WTC11 (cell line): ENCODE measurements around the gene ST6GALNAC1. TPM values are rescaled to one million over a fixed set of nuclear protein-coding genes. Genes with fewer than 3 reads are reported as not detected.
A peak's percentile ranks its signal among the peaks of the same experiment; 100 is the strongest.

ENCODE experiments used
- ATAC-seq: fragments of 200-7000 bp; cut with Tn5 transposase; 2 replicates; pipeline ENCODE4 v1.10.0; 2021; ENCODE audit warnings: mild to moderate bottlenecking, moderate library complexity
- Bru-seq: library from RNA; stranded (reverse); fragments of 400-500 nt; gene quantifications from one replicate; lab custom pipeline; 2021; lab: Mats Ljungman, UMichigan
- CTCF ChIA-PET: fragments of 300-600 bp; sonication (Branson Sonifier 250); formaldehyde crosslinking; loops from one replicate; lab custom pipeline; 2021; ENCODE audit warnings: antibody characterized with exemption; lab: Charles Lee
- POLR2A ChIA-PET: fragments of 350-600 bp; sonication (Branson Sonifier 250); formaldehyde crosslinking; loops from one replicate; lab custom pipeline; 2021; ENCODE audit warnings: antibody characterized with exemption; lab: Charles Lee
- DNase-seq: peaks from one replicate; pipeline ENCODE4 v3.0.0; 2021; ENCODE audit warnings: low spot score
- H3K27ac Mint-ChIP-seq: 2 replicates; pipeline ENCODE4 v1.8.0; 2021; ENCODE audit warnings: mixed read lengths
- H3K27me3 Mint-ChIP-seq: 2 replicates; pipeline ENCODE4 v1.8.0; 2021; ENCODE audit warnings: low read depth, mild to moderate bottlenecking, moderate library complexity, mixed read lengths
- H3K36me3 Mint-ChIP-seq: 2 replicates; pipeline ENCODE4 v1.8.0; 2021; ENCODE audit warnings: mixed read lengths
- H3K4me1 Mint-ChIP-seq: 2 replicates; pipeline ENCODE4 v1.8.0; 2022; ENCODE audit warnings: mixed read lengths
- H3K4me3 Mint-ChIP-seq: 2 replicates; pipeline ENCODE4 v1.8.0; 2021; ENCODE audit warnings: mild to moderate bottlenecking, moderate library complexity, mixed read lengths
- H3K9me3 Mint-ChIP-seq: 2 replicates; pipeline ENCODE4 v1.8.0; 2021; ENCODE audit warnings: mixed read lengths
- ESRRA ChIP-seq: sonication (generic); formaldehyde crosslinking; IDR thresholded peaks from 2 replicates; pipeline ENCODE4 v1.8.1; 2022; ENCODE audit warnings: mild to moderate bottlenecking, missing genetic modification reagents, borderline replicate concordance
- ETV6 ChIP-seq: sonication (generic); formaldehyde crosslinking; IDR thresholded peaks from 2 replicates; pipeline ENCODE4 v1.8.1; 2022; ENCODE audit warnings: mild to moderate bottlenecking, missing genetic modification reagents
- GABPB1 ChIP-seq: sonication (generic); formaldehyde crosslinking; IDR thresholded peaks from 2 replicates; pipeline ENCODE4 v1.8.1; 2023; ENCODE audit warnings: mild to moderate bottlenecking, missing genetic modification reagents
- MYBL2 ChIP-seq: sonication (generic); formaldehyde crosslinking; IDR thresholded peaks from 2 replicates; pipeline ENCODE4 v1.8.1; 2023; ENCODE audit warnings: mild to moderate bottlenecking, moderate library complexity, missing genetic modification reagents
- SMAD3 ChIP-seq: sonication (generic); formaldehyde crosslinking; IDR thresholded peaks from 2 replicates; pipeline ENCODE4 v1.8.0; 2022; ENCODE audit warnings: missing genetic modification reagents, mild to moderate bottlenecking, borderline replicate concordance
- TEAD1 ChIP-seq: sonication (generic); formaldehyde crosslinking; IDR thresholded peaks from 2 replicates; pipeline ENCODE4 v1.8.0; 2022; ENCODE audit warnings: mild to moderate bottlenecking, missing genetic modification reagents
- TEAD4 ChIP-seq: sonication (generic); formaldehyde crosslinking; IDR thresholded peaks from 2 replicates; pipeline ENCODE4 v1.8.0; 2022; ENCODE audit warnings: mild to moderate bottlenecking, missing genetic modification reagents
- ZNF121 ChIP-seq: sonication (generic); formaldehyde crosslinking; IDR thresholded peaks from 2 replicates; pipeline ENCODE4 v1.8.0; 2023; ENCODE audit warnings: missing genetic modification reagents
- ZNF219 ChIP-seq: sonication (generic); formaldehyde crosslinking; IDR thresholded peaks from 2 replicates; pipeline ENCODE4 v1.8.0; 2023; ENCODE audit warnings: missing genetic modification reagents, mild to moderate bottlenecking, borderline replicate concordance
- long read RNA-seq, 3 experiments: library from RNA in 1 of 3; library from capped mRNA in 1 of 3; library from polyadenylated mRNA in 1 of 3; unstranded in 2 of 3; stranded (forward) in 1 of 3; transcript quantifications; one replicate each; pipeline ENCODE4 v2.0.0, GENCODE V29; 2021
- total RNA-seq: library from RNA; stranded (reverse); gene quantifications from 3 replicates; pipeline ENCODE4 v1.2.3, GENCODE V29; 2021
- TF ChIP-seq, protein P1 (sequence below): sonication (generic); formaldehyde crosslinking; IDR thresholded peaks from 2 replicates; pipeline ENCODE4 v1.8.0; 2022; ENCODE audit warnings: mild to moderate bottlenecking, missing genetic modification reagents
- TF ChIP-seq, protein P2 (sequence below): fragments of 250-450 bp; sonication (Bioruptor Pico); IDR thresholded peaks from 2 replicates; pipeline ENCODE4 v1.9.0; 2021; ENCODE audit warnings: moderate library complexity, mild to moderate bottlenecking, inconsistent platforms, borderline replicate concordance
- TF ChIP-seq, protein P3 (sequence below): sonication (generic); formaldehyde crosslinking; IDR thresholded peaks from 2 replicates; pipeline ENCODE4 v1.8.0; 2022; ENCODE audit warnings: mild to moderate bottlenecking, missing genetic modification reagents
- TF ChIP-seq, protein P4 (sequence below): sonication (generic); formaldehyde crosslinking; IDR thresholded peaks from 2 replicates; pipeline ENCODE4 v1.8.0; 2022; ENCODE audit warnings: mild to moderate bottlenecking, missing genetic modification reagents
- TF ChIP-seq, protein P5 (sequence below): sonication (generic); formaldehyde crosslinking; IDR thresholded peaks from 2 replicates; pipeline ENCODE4 v1.8.1; 2022; ENCODE audit warnings: low read depth, missing genetic modification reagents, borderline replicate concordance
- TF ChIP-seq, protein P6 (sequence below): fragments of 250-450 bp; sonication (Bioruptor Pico); IDR thresholded peaks from 2 replicates; pipeline ENCODE4 v1.9.0; 2021; ENCODE audit warnings: mild to moderate bottlenecking
- TF ChIP-seq, protein P7 (sequence below): sonication (generic); formaldehyde crosslinking; IDR thresholded peaks from 2 replicates; pipeline ENCODE4 v1.8.0; 2023; ENCODE audit warnings: missing genetic modification reagents

ST6GALNAC1 gene, protein sequence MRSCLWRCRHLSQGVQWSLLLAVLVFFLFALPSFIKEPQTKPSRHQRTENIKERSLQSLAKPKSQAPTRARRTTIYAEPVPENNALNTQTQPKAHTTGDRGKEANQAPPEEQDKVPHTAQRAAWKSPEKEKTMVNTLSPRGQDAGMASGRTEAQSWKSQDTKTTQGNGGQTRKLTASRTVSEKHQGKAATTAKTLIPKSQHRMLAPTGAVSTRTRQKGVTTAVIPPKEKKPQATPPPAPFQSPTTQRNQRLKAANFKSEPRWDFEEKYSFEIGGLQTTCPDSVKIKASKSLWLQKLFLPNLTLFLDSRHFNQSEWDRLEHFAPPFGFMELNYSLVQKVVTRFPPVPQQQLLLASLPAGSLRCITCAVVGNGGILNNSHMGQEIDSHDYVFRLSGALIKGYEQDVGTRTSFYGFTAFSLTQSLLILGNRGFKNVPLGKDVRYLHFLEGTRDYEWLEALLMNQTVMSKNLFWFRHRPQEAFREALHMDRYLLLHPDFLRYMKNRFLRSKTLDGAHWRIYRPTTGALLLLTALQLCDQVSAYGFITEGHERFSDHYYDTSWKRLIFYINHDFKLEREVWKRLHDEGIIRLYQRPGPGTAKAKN
- 0.13 to 0.37 TPM (median 0.16 TPM) in 3 replicates for total RNA-seq
- Bru-seq, nascent RNA: percentile 5 among the genes with signal in this experiment
- long read RNA-seq, experiment 1: 0 reads
- long read RNA-seq, experiment 2: 0 reads
- long read RNA-seq, experiment 3: 0 reads

DNA sequence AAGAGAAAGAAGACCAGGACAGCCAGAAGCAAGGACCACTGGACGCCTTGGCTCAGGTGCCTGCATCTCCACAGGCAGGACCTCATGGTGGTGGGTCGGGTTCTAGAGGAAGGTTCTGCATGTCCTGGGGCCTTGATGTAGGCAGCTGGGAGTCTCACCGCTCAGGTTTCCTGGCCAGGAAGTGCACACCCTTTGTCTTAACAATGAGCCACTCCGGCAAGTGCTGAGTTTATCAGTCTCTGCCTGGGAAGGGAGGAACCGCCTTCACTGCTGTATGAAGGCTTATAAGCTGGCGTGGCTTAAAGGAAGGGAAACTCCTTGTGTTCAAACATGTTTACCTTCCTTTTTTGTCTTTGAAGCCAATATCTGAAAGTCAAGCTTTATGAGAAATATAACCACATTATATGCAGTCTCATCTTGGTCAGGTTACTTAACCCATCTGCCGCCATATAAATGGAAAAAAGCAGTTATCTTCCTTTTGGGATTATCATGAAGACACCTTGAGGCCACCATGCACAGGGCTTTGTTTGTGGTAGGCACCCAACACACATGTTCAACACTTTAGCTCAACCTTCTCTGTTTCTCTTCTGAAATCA is at the start of gene ST6GALNAC1:
Gene ST6GALNAC1 (minus strand): TSS at position 205 of the 596 bp plus-strand sequence. CDS start 119 bp downstream, at position 86.
- no peaks in the 10 kb centered on the region; the same call in 1 of the 2 replicates for H3K27me3 Mint-ChIP-seq
- ChIA-PET CTCF (interaction anchor here (1.0 to 1.3 kb wide), 2 partner anchors 20 to 185 kb away, joined by 3 to 4 read pairs; no protein-coding TSS in a partner anchor), POLR2A (no interaction called here)
- H3K9me3 Mint-ChIP-seq: no peaks in the 10 kb centered on the region
- no peak for ATAC-seq
- no peak within 1 kb of the TSS for H3K27ac Mint-ChIP-seq
- H3K4me1 Mint-ChIP-seq: peaks cover 14% of the 10 kb centered on the region
- TF ChIP-seq, protein P1, sequence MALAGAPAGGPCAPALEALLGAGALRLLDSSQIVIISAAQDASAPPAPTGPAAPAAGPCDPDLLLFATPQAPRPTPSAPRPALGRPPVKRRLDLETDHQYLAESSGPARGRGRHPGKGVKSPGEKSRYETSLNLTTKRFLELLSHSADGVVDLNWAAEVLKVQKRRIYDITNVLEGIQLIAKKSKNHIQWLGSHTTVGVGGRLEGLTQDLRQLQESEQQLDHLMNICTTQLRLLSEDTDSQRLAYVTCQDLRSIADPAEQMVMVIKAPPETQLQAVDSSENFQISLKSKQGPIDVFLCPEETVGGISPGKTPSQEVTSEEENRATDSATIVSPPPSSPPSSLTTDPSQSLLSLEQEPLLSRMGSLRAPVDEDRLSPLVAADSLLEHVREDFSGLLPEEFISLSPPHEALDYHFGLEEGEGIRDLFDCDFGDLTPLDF (CRISPR knock-in tag): no peak
- TF ChIP-seq ESRRA (CRISPR knock-in tag) (no peak), SMAD3 (no peak)
- H3K4me3 Mint-ChIP-seq: no peak within 1 kb of the TSS
- H3K36me3 Mint-ChIP-seq: no peaks in the 10 kb centered on the region
- DNase-seq: no peak

DNA sequence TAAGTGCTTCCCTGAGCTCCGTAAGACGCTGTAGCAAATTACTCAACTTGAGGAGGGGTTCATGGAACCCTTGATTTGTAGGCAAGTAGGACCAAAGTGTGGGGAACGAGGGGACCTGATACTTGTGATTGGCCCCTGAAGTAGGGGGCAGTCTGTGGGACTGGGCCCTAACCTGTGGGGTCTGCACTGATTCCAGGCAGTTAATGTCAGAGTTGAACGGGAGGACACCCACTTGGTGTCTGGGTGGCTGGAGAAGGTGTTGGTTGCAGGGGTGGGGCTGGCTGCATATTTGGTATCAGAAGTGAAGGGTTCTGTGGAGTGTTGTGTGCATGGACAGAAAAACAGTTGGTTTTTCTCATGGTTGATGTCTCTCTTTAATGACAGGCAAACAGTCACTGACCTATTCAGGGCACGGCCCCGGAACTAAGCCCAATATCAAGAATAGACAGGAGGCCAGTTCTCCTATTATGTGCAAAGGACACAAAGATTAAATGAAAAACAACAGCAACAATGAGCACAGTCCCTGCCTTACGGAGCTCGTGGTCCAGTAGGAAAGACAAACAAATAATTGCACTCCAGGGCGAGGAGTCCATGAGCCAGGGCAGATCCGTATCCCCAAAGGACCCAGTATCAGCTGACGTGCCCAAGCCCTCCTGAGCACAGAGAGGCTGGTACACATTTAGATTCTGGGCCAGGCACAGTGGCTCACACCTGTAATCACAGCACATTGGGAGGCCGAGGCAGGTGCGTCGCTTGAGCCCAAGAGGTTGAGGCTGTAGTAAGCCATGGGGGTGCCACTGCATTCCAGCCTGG is 48.0 kb upstream of the ST6GALNAC1 start:
- Mint-ChIP-seq H3K9me3 (no peaks in the 10 kb centered on the region), H3K27me3 (no peaks in the 10 kb centered on the region), H3K4me1 (peaks cover 19% of the 10 kb centered on the region), H3K36me3 (no peaks in the 10 kb centered on the region), H3K27ac (no peak overlapping the region), H3K4me3 (no peak overlapping the region)
- no peak for ATAC-seq
- no peak for DNase-seq
- CTCF ChIA-PET: interaction anchor here (0.9 to 3.5 kb wide), 5 partner anchors 10 to 233 kb away, joined by 3 to 19 read pairs (median 6); no protein-coding TSS in a partner anchor
- TF ChIP-seq, protein P2, sequence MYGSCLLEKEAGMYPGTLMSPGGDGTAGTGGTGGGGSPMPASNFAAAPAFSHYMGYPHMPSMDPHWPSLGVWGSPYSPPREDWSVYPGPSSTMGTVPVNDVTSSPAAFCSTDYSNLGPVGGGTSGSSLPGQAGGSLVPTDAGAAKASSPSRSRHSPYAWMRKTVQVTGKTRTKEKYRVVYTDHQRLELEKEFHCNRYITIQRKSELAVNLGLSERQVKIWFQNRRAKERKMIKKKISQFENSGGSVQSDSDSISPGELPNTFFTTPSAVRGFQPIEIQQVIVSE (CRISPR knock-in tag): no peak
- TF ChIP-seq, protein P3, sequence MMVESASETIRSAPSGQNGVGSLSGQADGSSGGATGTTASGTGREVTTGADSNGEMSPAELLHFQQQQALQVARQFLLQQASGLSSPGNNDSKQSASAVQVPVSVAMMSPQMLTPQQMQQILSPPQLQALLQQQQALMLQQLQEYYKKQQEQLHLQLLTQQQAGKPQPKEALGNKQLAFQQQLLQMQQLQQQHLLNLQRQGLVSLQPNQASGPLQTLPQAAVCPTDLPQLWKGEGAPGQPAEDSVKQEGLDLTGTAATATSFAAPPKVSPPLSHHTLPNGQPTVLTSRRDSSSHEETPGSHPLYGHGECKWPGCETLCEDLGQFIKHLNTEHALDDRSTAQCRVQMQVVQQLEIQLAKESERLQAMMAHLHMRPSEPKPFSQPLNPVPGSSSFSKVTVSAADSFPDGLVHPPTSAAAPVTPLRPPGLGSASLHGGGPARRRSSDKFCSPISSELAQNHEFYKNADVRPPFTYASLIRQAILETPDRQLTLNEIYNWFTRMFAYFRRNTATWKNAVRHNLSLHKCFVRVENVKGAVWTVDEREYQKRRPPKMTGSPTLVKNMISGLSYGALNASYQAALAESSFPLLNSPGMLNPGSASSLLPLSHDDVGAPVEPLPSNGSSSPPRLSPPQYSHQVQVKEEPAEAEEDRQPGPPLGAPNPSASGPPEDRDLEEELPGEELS (CRISPR knock-in tag): no peak
- no peak for TF ChIP-seq TEAD4 (CRISPR knock-in tag)
- TF ChIP-seq TEAD1 (CRISPR knock-in tag): no peak
- peak; percentile 22; the same call in 1 of the 2 replicates for TF ChIP-seq GABPB1 (CRISPR knock-in tag)
- TF ChIP-seq MYBL2: no peak
- POLR2A ChIA-PET: interaction anchor here (1.5 kb wide), 1 partner anchor 20 kb away, joined by 4 read pairs; no protein-coding TSS in a partner anchor

DNA sequence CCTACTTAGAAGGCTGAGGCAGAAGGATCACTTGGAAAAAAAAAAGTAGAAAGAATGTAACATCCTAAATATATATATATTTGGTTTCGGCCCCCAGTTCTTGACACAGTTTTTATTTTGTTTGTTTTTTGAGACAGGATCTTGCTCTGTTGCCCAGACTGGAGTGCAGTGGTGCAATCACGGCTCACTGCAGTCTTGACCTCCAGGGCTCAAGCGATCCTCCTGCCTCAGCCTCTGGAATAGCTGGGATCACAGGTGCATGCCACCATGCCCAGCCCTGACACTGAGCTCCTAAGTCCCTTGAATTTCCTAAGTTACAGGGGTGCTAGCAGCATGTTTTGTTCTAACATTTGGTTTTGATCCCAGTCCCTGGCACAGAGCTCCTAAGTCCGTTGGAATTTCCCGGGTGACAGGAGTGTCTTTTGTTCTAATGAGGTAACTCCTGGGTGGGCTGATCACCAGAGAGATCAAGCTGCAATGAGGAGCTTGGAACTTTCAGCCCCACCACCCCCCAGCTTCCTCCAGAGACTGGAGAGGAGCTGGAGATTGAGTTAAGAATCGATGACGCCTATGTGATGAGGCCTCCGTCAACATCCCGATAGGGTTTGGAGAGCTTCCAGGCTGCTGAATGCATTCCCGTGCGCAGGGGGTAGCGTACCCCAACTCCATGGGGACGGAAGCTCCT is 47.2 kb upstream of the ST6GALNAC1 start:
- Mint-ChIP-seq H3K27me3 (no peaks in the 10 kb centered on the region), H3K9me3 (no peaks in the 10 kb centered on the region), H3K4me1 (peaks cover 19% of the 10 kb centered on the region), H3K36me3 (no peaks in the 10 kb centered on the region), H3K4me3 (no peak overlapping the region), H3K27ac (no peak overlapping the region)
- CTCF ChIA-PET: interaction anchor here (0.9 to 3.5 kb wide), 5 partner anchors 9 to 232 kb away, joined by 3 to 19 read pairs (median 6); no protein-coding TSS in a partner anchor
- DNase-seq (no peak), ATAC-seq (no peak)
- TF ChIP-seq, protein P4, sequence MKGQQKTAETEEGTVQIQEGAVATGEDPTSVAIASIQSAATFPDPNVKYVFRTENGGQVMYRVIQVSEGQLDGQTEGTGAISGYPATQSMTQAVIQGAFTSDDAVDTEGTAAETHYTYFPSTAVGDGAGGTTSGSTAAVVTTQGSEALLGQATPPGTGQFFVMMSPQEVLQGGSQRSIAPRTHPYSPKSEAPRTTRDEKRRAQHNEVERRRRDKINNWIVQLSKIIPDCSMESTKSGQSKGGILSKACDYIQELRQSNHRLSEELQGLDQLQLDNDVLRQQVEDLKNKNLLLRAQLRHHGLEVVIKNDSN (CRISPR knock-in tag): no peak
- TF ChIP-seq, protein P5, sequence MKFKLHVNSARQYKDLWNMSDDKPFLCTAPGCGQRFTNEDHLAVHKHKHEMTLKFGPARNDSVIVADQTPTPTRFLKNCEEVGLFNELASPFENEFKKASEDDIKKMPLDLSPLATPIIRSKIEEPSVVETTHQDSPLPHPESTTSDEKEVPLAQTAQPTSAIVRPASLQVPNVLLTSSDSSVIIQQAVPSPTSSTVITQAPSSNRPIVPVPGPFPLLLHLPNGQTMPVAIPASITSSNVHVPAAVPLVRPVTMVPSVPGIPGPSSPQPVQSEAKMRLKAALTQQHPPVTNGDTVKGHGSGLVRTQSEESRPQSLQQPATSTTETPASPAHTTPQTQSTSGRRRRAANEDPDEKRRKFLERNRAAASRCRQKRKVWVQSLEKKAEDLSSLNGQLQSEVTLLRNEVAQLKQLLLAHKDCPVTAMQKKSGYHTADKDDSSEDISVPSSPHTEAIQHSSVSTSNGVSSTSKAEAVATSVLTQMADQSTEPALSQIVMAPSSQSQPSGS (CRISPR knock-in tag): no peak
- TF ChIP-seq ZNF219 (CRISPR knock-in tag) (no peak), ZNF121 (CRISPR knock-in tag) (0 out of 2 replicates have a peak, but pooled peaks have one; percentile 36), ETV6 (CRISPR knock-in tag) (no peak)
- TF ChIP-seq, protein P6, sequence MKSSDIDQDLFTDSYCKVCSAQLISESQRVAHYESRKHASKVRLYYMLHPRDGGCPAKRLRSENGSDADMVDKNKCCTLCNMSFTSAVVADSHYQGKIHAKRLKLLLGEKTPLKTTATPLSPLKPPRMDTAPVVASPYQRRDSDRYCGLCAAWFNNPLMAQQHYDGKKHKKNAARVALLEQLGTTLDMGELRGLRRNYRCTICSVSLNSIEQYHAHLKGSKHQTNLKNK (CRISPR knock-in tag): no peak
- TF ChIP-seq, protein P7, sequence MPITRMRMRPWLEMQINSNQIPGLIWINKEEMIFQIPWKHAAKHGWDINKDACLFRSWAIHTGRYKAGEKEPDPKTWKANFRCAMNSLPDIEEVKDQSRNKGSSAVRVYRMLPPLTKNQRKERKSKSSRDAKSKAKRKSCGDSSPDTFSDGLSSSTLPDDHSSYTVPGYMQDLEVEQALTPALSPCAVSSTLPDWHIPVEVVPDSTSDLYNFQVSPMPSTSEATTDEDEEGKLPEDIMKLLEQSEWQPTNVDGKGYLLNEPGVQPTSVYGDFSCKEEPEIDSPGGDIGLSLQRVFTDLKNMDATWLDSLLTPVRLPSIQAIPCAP (CRISPR knock-in tag): no peak
- POLR2A ChIA-PET: interaction anchor here (1.5 kb wide), 1 partner anchor 21 kb away, joined by 4 read pairs; no protein-coding TSS in a partner anchor
